ENCODE results near the gene LYST. TPM values are rescaled to one million over a fixed set of nuclear protein-coding genes. Genes with fewer than 3 reads are reported as not detected.

LYST gene
- polyA plus RNA-seq, 1 donor from 2014 or later: 23.4 TPM

DNA sequence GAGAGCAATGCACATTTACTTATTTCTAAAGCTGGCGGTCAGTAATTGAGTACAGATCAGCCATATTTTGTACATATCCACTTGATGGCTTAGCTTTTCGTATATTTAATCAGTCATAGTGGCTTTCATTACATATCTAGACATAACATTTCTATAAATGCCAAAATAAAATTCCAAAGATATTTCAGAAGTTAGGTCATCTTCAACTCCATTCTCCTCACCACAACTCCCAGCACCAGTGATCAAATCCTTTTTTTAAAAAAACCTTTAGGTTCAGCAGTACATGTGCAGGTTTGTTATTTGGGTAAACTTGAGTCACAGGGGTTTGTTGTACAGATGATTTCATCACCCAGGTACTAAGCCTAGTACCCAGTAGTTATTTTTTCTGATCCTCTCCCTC lies 163.2 kb downstream of the LYST start:
- no peaks in the 10 kb centered on the region for H3K9me2 ChIP-seq (ENCODE audit: insufficient read depth, low read length)
- H3K27ac ChIP-seq (ENCODE audit: low read length): no peak overlapping the region
- H3K36me3 ChIP-seq (ENCODE audit: insufficient read depth, low read length): peaks cover 6% of the 10 kb centered on the region
- no peaks in the 10 kb centered on the region for H3K27me3 ChIP-seq (ENCODE audit: insufficient read depth, low read depth, low read length)
- H3K79me2 ChIP-seq (replicated peaks; ENCODE audit: insufficient read depth, low read length): no peaks in the 10 kb centered on the region
- H3F3A ChIP-seq (ENCODE audit: insufficient read depth, low read length, poor library complexity, severe bottlenecking): no peaks in the 10 kb centered on the region
- TF ChIP-seq MXI1 (conservative IDR thresholded peaks at IDR 0.05; ENCODE audit: poor library complexity, severe bottlenecking): no peak
- no peak for TF ChIP-seq SMC3 (conservative IDR thresholded peaks at IDR 0.05; ENCODE audit: poor library complexity)
- no peak for TF ChIP-seq POLR2AphosphoS5 (IDR thresholded peaks at IDR 0.05)
- no peak for TF ChIP-seq TAF1 (IDR thresholded peaks at IDR 0.05; ENCODE audit: low read depth)
- no peak for TF ChIP-seq EP300 (conservative IDR thresholded peaks at IDR 0.05; ENCODE audit: poor library complexity, severe bottlenecking)
- TF ChIP-seq CTCF (IDR thresholded peaks at IDR 0.05; ENCODE audit: poor library complexity, severe bottlenecking): no peak
- no peak for TF ChIP-seq RAD21 (conservative IDR thresholded peaks at IDR 0.05)
- TF ChIP-seq, protein P1, sequence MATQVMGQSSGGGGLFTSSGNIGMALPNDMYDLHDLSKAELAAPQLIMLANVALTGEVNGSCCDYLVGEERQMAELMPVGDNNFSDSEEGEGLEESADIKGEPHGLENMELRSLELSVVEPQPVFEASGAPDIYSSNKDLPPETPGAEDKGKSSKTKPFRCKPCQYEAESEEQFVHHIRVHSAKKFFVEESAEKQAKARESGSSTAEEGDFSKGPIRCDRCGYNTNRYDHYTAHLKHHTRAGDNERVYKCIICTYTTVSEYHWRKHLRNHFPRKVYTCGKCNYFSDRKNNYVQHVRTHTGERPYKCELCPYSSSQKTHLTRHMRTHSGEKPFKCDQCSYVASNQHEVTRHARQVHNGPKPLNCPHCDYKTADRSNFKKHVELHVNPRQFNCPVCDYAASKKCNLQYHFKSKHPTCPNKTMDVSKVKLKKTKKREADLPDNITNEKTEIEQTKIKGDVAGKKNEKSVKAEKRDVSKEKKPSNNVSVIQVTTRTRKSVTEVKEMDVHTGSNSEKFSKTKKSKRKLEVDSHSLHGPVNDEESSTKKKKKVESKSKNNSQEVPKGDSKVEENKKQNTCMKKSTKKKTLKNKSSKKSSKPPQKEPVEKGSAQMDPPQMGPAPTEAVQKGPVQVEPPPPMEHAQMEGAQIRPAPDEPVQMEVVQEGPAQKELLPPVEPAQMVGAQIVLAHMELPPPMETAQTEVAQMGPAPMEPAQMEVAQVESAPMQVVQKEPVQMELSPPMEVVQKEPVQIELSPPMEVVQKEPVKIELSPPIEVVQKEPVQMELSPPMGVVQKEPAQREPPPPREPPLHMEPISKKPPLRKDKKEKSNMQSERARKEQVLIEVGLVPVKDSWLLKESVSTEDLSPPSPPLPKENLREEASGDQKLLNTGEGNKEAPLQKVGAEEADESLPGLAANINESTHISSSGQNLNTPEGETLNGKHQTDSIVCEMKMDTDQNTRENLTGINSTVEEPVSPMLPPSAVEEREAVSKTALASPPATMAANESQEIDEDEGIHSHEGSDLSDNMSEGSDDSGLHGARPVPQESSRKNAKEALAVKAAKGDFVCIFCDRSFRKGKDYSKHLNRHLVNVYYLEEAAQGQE (IDR thresholded peaks at IDR 0.05; ENCODE audit: borderline replicate concordance): no peak
- no peak for TF ChIP-seq EZH2 (IDR thresholded peaks at IDR 0.05; ENCODE audit: borderline replicate concordance, insufficient read depth, low read length, poor library complexity, severe bottlenecking)
- no peak overlapping the region for H3K9ac ChIP-seq (ENCODE audit: low read length)
- H4K20me1 ChIP-seq (ENCODE audit: insufficient read depth): no peaks in the 10 kb centered on the region
- H3K4me3 ChIP-seq (ENCODE audit: low read length): no peak overlapping the region
- H3K4me2 ChIP-seq (ENCODE audit: low read length): no peak overlapping the region
- no peaks in the 10 kb centered on the region for H3K9me3 ChIP-seq (ENCODE audit: low read length)
- H2AFZ ChIP-seq (ENCODE audit: low read depth, low read length): no peak overlapping the region

DNA sequence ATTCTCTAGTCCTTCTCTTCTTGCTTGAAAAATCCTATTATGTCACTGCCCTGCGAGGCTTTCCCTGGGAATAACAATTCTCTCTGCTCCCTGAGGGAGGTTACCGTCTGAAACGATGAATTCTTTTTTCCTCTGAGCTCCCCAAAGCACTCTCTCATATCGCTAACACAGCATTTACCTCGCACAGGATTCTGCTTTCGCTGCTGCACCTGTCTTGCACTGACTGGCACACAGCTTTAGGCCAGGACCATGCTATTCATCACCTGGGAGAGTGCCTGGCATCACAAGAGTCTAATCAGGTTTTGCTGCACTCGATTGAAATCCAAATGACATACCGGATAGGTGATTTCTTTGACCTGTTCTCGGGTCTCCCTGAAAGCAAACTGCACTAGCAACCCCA lies 164.3 kb downstream of the LYST start:
- H2AFZ ChIP-seq (ENCODE audit: low read depth, low read length): no peak overlapping the region
- H3K36me3 ChIP-seq (ENCODE audit: insufficient read depth, low read length): peaks cover 6% of the 10 kb centered on the region
- H3K9ac ChIP-seq (ENCODE audit: low read length): no peak overlapping the region
- no peak overlapping the region for H3K27ac ChIP-seq (ENCODE audit: low read length)
- H3F3A ChIP-seq (ENCODE audit: insufficient read depth, low read length, poor library complexity, severe bottlenecking): no peaks in the 10 kb centered on the region
- no peaks in the 10 kb centered on the region for H3K9me2 ChIP-seq (ENCODE audit: insufficient read depth, low read length)
- no peaks in the 10 kb centered on the region for H3K9me3 ChIP-seq (ENCODE audit: low read length)
- H3K27me3 ChIP-seq (ENCODE audit: insufficient read depth, low read depth, low read length): no peaks in the 10 kb centered on the region
- TF ChIP-seq MXI1 (conservative IDR thresholded peaks at IDR 0.05; ENCODE audit: poor library complexity, severe bottlenecking): no peak
- TF ChIP-seq, protein P1 (IDR thresholded peaks at IDR 0.05; ENCODE audit: borderline replicate concordance): no peak
- TF ChIP-seq TAF1 (IDR thresholded peaks at IDR 0.05; ENCODE audit: low read depth): no peak
- TF ChIP-seq RAD21 (conservative IDR thresholded peaks at IDR 0.05): no peak
- no peak for TF ChIP-seq POLR2AphosphoS5 (IDR thresholded peaks at IDR 0.05)
- no peak for TF ChIP-seq CTCF (IDR thresholded peaks at IDR 0.05; ENCODE audit: poor library complexity, severe bottlenecking)
- TF ChIP-seq EZH2 (IDR thresholded peaks at IDR 0.05; ENCODE audit: borderline replicate concordance, insufficient read depth, low read length, poor library complexity, severe bottlenecking): no peak
- no peak for TF ChIP-seq EP300 (conservative IDR thresholded peaks at IDR 0.05; ENCODE audit: poor library complexity, severe bottlenecking)
- no peak for TF ChIP-seq SMC3 (conservative IDR thresholded peaks at IDR 0.05; ENCODE audit: poor library complexity)
- H3K4me3 ChIP-seq (ENCODE audit: low read length): no peak overlapping the region
- no peaks in the 10 kb centered on the region for H4K20me1 ChIP-seq (ENCODE audit: insufficient read depth)
- H3K79me2 ChIP-seq (replicated peaks; ENCODE audit: insufficient read depth, low read length): no peaks in the 10 kb centered on the region
- no peak overlapping the region for H3K4me2 ChIP-seq (ENCODE audit: low read length)

All from neural cell (in vitro differentiated cells).